ENCODE results near the gene MYOCD.

MYOCD gene

DNA sequence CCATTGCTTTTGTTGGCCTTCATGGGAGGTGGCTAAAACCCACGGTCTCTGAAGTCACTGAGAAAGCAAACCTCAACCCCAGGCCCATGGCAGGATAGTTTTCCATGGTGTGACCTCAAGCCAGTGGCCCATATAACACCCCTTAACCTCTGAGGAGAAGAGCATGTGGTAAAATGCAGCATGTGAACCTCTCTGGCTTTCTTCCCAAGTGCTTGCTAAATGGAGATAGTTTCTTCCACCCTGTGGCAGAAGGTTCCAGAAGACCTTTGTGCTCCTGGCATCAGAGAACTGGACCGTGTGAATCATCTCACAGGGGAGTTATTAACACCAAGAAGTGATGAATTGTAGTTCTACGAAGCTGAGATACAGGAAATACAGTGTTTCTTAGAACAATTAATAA lies 47.3 kb downstream of the MYOCD start:
- DNase-seq = no peak

- no peak for DNase-seq
Measured at GRCh38 chr17:12719948-12720347, 54.3 kb downstream of the MYOCD start.

GRCh38 chr17:12721581-12721980 lies 55.9 kb downstream of the MYOCD start:
- no peak for DNase-seq

GRCh38 chr17:12722282-12722681 lies 56.6 kb downstream of the MYOCD start:
- no peak for DNase-seq

- no peak for DNase-seq
Measured at GRCh38 chr17:12726131-12726530, 60.4 kb downstream of the MYOCD start.

GRCh38 chr17:12727076-12727760 lies 61.5 kb downstream of the MYOCD start:
- DNase-seq = no peak

GRCh38 chr17:12727881-12728280 lies 62.2 kb downstream of the MYOCD start:
- DNase-seq = no peak

DNA sequence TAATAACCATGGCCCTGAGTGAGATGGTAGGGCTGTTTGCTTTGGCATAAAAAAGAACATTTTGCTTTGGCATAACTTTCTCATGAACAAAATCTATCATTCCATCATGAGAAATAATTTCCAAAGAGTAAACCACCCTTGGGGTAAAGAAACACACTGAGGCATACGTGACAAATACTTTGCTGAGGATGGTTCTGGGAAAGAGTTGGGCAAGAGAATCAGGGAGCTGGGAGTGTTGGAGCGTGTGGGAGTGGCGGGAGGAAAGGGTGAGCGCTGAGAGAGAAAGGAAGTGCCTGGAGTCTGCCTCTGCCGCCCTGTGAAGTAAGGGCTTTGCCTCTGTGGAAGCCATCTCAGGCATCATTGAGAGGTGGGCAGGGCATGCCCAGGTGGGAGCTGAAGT lies 63.4 kb downstream of the MYOCD start:
- DNase-seq = no peak

DNA sequence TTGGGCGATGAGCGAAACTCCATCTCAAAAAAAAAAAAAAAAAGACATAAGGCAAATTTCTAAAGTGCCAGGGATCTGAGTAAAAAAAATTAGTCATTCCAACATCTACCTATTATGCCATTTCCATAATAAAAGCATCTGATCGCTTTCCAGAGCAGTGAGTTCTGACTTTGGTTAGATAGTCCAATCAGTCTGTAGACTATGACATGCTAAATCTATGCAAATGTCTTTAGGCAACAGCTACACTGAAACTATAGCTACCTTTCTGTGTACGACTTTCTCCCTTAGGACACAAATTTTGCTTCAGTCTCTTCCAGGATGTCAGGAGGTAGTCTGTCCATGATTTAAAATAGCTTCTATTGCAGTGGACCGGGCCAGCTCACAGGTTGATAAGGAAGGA lies 64.7 kb downstream of the MYOCD start:
- DNase-seq = no peak

DNA sequence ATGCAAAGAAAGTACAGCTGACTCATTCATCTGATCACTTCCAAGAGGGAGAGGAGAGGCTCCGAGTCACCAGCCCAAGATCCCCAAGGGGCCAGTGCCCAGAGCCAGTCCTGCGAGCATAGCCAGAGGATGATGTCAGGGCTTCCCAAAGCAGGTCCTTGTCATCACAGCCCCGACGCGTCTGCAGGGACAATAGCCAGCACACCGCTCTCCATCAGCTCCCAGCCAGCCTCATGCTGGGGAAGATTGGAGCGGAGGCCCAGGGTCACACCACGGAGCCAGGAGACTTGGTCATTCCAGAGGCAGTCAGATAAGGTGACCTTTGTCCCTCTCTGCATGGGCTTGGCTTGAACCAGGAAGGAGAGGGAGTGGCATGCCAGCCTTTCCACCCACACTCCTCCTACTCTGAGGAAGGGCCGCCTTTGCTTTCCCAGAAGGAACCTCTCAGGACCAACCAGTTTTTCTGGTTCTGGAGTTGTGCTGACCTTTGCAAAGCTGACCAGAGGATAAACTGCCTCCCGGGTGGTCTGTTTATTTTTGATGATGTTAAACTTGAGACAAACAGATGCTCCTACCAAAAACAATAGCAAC lies 65.3 kb downstream of the MYOCD start:
- no peak for DNase-seq

DNA sequence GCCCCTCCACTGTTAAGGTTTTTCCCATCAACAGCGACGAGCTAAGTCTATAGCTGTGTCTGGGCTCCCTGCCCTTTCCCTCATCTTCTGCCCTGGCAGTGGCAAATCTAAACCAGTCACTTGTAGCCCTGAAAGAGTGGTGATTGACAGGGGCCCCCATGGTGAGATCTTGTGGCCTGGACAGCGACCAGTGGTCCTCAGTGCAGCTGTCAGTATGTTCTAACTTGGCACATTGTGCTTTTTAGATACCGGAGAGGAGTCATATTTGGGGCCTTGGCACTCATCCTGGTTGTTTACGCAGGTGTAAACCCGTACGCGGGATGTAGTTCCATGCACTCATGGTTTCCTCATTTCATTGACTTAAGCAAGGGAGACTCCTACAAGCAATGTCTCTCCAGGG lies 66.1 kb downstream of the MYOCD start:
- no peak for DNase-seq

DNA sequence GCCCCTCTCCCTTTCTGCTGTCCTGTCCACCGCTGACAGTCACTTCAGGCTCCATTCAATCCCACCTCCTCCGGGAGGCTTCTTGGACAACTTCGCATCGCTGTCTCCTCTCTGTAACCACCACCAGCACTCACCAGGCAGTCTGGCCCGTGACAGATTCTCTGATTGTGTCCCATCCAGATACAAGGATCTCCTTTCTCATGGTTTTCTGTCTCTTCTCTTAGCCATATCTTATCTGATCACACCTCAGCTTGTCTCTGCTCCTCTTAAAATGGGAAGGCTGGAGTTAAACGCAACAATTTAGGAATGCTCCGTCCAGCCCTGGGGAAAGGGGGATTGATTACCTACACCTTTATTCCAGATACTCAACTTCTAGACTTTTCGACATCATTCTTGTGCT lies 66.7 kb downstream of the MYOCD start:
- no peak for DNase-seq

DNA sequence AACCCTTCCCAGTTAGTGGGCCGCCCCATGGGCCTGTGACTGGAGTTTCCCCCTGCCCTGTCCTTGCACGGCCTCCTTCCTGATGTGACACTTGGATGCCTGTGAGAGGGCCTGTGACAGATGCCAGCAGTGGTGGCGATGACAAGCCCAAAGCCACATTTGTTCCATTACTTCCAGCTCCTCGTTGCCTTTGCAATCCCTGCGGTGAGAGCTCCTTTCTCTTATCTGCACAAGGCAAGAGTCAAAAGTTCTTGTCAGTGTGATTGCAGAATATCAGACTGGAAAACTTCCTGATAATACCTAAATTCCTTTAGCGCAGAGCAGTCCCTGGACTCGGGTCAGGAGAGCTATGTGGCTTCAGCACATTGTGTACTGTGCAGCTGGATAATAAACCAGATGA lies 69.2 kb downstream of the MYOCD start:
- no peak for DNase-seq

GRCh38 chr17:12735517-12735916 lies 69.8 kb downstream of the MYOCD start:
- DNase-seq = no peak

DNA sequence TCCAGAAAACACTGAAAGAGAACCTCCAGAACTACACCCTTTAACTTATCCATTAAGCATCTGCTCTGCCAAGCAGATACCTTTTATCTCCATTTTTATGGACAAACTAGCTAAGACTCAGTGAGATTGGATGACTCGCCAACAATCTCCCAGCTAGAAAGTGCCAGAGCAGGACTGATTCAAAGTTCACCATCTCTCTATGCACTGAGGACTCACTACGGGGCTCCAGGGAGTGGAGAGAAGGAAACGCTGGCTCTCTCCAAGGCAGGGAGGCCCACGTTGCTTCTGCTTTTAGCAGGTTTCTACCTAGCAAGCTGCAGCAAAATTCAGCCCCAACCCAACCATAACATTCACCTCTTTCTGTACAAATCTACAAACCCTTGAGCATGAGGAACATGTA lies 70.8 kb downstream of the MYOCD start:
- DNase-seq = no peak

GRCh38 chr17:12737740-12738469 lies 72.2 kb downstream of the MYOCD start:
- DNase-seq = no peak

- DNase-seq = no peak
Measured at GRCh38 chr17:12738624-12739023, 72.9 kb downstream of the MYOCD start.

GRCh38 chr17:12739500-12739899 lies 73.8 kb downstream of the MYOCD start:
- no peak for DNase-seq

GRCh38 chr17:12743046-12743445 lies 77.4 kb downstream of the MYOCD start:
- DNase-seq = no peak

DNA sequence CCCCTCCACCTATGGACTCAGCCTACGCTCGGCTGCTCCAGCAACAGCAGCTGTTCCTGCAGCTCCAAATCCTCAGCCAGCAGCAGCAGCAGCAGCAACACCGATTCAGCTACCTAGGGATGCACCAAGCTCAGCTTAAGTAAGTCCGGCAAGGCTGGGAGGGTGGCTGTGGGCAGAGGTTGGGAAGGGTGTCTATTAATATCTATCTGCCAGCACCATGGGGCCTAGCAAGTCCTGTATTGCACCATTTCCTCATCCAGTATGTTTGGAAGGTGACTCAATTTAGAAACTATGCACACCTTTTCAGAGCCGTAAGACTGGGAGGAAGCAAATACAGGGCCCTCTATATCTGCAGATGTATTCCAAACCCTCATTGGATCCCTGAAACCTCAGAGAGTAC lies 78.6 kb downstream of the MYOCD start:
- no peak for DNase-seq

DNA sequence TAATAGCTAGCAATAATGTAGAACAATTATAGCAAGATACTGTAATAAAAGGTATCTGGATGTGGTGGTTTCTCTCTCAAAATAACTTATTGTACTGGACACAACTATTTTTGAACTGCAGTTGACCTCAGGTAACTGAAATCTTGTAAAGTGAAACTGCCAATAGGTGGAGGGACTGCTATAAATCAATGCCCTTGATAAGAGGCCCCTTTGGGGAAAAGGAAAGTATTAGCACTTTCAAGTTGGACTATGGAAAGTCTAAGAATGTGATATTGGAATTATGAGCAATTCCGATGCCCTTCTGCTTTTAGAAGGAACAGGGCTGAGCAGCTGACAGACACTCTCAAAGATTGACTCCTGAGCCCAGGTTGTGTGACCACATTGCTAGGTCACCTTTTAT lies 79.1 kb downstream of the MYOCD start:
- DNase-seq = no peak

GRCh38 chr17:12745486-12745885 lies 79.8 kb downstream of the MYOCD start:
- no peak for DNase-seq

GRCh38 chr17:12756786-12757185 lies 91.1 kb downstream of the MYOCD start:
- DNase-seq = no peak

GRCh38 chr17:12759090-12759489 lies 93.4 kb downstream of the MYOCD start:
- DNase-seq = no peak

GRCh38 chr17:12765548-12765947 lies 99.9 kb downstream of the MYOCD start:
- DNase-seq = no peak
